CD4-positive, alpha-beta memory T cell (primary cell): ENCODE measurements around the gene KPNA4. TPM values are rescaled to one million over a fixed set of nuclear protein-coding genes. Genes with fewer than 3 reads are reported as not detected.

ENCODE experiments used
- CTCF ChIA-PET: fragments of 350-600 bp; sonication (Branson Sonifier 250); formaldehyde crosslinking; loops from one replicate; lab custom pipeline; 2021; ENCODE audit warnings: inconsistent platforms; ENCODE audit not compliant: partially characterized antibody; lab: Charles Lee
- POLR2A ChIA-PET: fragments of 350-600 bp; sonication (Branson Sonifier 250); formaldehyde crosslinking; loops from one replicate; lab custom pipeline; 2021; ENCODE audit not compliant: partially characterized antibody; lab: Charles Lee
- DNase-seq, 5 donors: peaks; one replicate each; pipeline versions ENCODE4 v3.0.0 to v3.0.0-alpha.2; 2020 to 2022; ENCODE audit warnings: mixed read lengths in 1 of 5
- H3K27ac ChIP-seq: one replicate; pipeline ENCODE4 v1.7.0; 2013; ENCODE audit warnings: low read depth, low read length
- H3K27me3 ChIP-seq: 2 replicates; pipeline ENCODE4 v1.7.0; 2013; ENCODE audit warnings: mild to moderate bottlenecking, low read length, moderate library complexity; ENCODE audit not compliant: insufficient read depth
- H3K36me3 ChIP-seq: 2 replicates; pipeline ENCODE4 v1.7.0; 2013; ENCODE audit warnings: mild to moderate bottlenecking, low read length, moderate library complexity; ENCODE audit not compliant: insufficient read depth
- H3K4me1 ChIP-seq: 2 replicates; pipeline ENCODE4 v1.7.0; 2013; ENCODE audit warnings: mild to moderate bottlenecking, low read length, moderate library complexity; ENCODE audit not compliant: insufficient read depth
- H3K4me3 ChIP-seq, 2 donors: one replicate each; pipeline ENCODE4 v1.7.0; 2013; ENCODE audit warnings: low read length in 2 of 2, mild to moderate bottlenecking in 1 of 2
- H3K9me3 ChIP-seq, 2 donors: one replicate each; pipeline ENCODE4 v1.7.0; 2013; ENCODE audit warnings: low read length in 2 of 2, control low read depth in 1 of 2; ENCODE audit not compliant: control insufficient read depth in 1 of 2
- H3K27ac Mint-ChIP-seq, 7 donors: one replicate each; pipeline ENCODE4 v1.8.0; 2020 to 2021; ENCODE audit warnings: mixed read lengths in 7 of 7, mild to moderate bottlenecking in 6 of 7, inconsistent platforms in 3 of 7, moderate library complexity in 3 of 7
- H3K27me3 Mint-ChIP-seq, 2 donors: one replicate each; pipeline ENCODE4 v1.8.0; 2020 to 2021; ENCODE audit warnings: mixed read lengths in 2 of 2
- H3K36me3 Mint-ChIP-seq, 2 donors: one replicate each; pipeline ENCODE4 v1.8.0; 2020 to 2021; ENCODE audit warnings: mixed read lengths in 2 of 2, inconsistent platforms in 1 of 2, mild to moderate bottlenecking in 1 of 2
- H3K4me1 Mint-ChIP-seq, 4 donors: one replicate each; pipeline ENCODE4 v1.8.0; 2020 to 2021; ENCODE audit warnings: mixed read lengths in 4 of 4, mild to moderate bottlenecking in 1 of 4
- H3K4me3 Mint-ChIP-seq, 8 donors: one replicate each; pipeline ENCODE4 v1.8.0; 2020 to 2021; ENCODE audit warnings: mixed read lengths in 8 of 8, mild to moderate bottlenecking in 7 of 8, moderate library complexity in 6 of 8, inconsistent platforms in 3 of 8
- H3K9me3 Mint-ChIP-seq, 8 donors: one replicate each; pipeline ENCODE4 v1.8.0; 2020 to 2021; ENCODE audit warnings: mixed read lengths in 8 of 8, mild to moderate bottlenecking in 5 of 8, inconsistent platforms in 3 of 8, moderate library complexity in 1 of 8
- intact Hi-C: fragments of 100-400 bp; cut with micrococcal nuclease; formaldehyde crosslinking; loops from one replicate; pipeline ENCODE4 v1.15.1; 2023
- polyA plus RNA-seq, 2 donors: library from polyadenylated mRNA; unstranded; fragments of 300-500 nt; fragmentation: Illumina TruSeq; gene quantifications; one replicate each; pipeline ENCODE4 v1.2.3, GENCODE V29; 2021
- total RNA-seq, 2 experiments: library from RNA; stranded (reverse); gene quantifications; one replicate each; pipeline ENCODE4 v1.2.3, GENCODE V29; 2021

The KPNA4 gene
- total and polyA plus RNA-seq, 4 experiments from 2014 or later: 8.9 to 50.1 (median 28.3) TPM

DNA sequence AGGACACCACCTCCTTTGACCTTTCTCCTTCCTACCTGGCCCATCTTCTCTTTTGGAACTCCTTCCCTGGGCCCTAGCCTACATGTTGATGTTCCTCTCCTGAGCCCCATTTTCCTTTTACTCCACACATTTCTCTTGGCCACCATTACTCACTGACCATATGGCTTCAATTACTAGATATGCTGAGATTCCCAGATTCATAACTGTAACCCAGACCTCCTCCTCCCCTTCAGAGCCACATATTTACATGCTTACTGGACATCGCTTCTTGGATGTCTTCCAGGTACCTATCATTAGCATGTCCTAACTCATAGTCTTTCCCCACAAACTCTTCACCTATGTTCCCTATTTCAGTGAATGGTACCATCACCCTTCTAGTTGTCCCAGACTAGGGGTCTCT lies 91.4 kb downstream of the KPNA4 start:
- intact Hi-C loops: no loop called here
- no peak overlapping the region for H3K27ac ChIP-seq
- POLR2A ChIA-PET: no interaction called here

DNA sequence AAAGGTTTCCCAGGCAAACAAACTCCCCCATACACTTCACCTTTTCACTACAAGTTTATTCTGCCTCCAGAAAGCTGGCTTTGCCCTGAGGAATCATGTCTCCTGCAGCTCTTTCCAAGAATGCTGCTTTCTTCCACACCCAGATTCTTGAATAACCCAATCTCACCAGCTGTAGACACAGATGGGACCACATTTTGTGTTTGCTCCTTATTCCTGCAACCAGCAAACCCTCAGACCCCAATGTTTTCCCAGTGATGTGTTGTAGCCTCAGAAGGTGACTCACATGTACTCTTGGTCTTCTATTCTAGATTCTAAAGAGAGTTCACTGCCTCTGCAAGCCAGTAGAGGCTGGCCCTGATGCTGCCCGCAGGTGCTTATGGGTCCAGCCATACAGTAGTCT lies 92.2 kb downstream of the KPNA4 start:
- no peaks in the 10 kb centered on the region for H3K4me1 Mint-ChIP-seq

More for the DNA sequence above, 91.4 kb downstream of the KPNA4 start:
- Mint-ChIP-seq H3K4me3 (no peak overlapping the region), H3K4me1 (no peaks in the 10 kb centered on the region), H3K9me3 (peaks cover 5 to 26% (median 17%) of the 10 kb centered on the region in 8 donors), H3K27ac (no peak overlapping the region), H3K36me3 (peaks cover 3 to 10% of the 10 kb centered on the region in 2 donors), H3K27me3 (peaks cover 9 to 16% of the 10 kb centered on the region in 2 donors)
- Histone ChIP-seq H3K27me3 (no peaks in the 10 kb centered on the region), H3K9me3 (no peaks in the 10 kb centered on the region), H3K4me3 (no peak overlapping the region), H3K36me3 (no peaks in the 10 kb centered on the region), H3K4me1 (no peaks in the 10 kb centered on the region)
- CTCF ChIA-PET: no interaction called here
- no peak for DNase-seq

DNA sequence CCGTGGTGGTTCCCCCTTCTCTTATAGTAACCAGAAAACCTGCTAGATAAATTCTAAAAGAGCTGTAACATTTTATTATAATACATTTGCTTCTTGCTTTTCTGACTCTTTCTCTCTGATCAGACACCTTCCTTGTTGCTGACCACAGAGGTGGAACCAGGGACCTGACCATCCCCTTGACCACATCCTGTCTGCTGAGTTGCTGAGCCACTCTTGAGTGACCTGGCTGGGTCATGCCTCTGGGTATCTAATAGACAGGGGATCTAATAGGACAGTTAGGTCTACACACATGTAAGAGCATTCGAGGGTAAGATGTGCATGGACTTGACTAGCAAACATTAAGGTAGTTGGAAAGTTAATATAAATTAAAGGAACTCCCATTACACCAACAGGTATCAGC lies 93.0 kb downstream of the KPNA4 start:
- DNase-seq: no peak
- H3K27ac Mint-ChIP-seq: no peak overlapping the region
- Histone ChIP-seq H3K27ac (no peak overlapping the region), H3K27me3 (no peaks in the 10 kb centered on the region), H3K9me3 (no peaks in the 10 kb centered on the region), H3K36me3 (no peaks in the 10 kb centered on the region), H3K4me1 (no peaks in the 10 kb centered on the region), H3K4me3 (no peak overlapping the region)
- H3K36me3 Mint-ChIP-seq: peaks cover 2 to 13% of the 10 kb centered on the region in 2 donors
- peaks cover 13 to 17% of the 10 kb centered on the region in 2 donors for H3K27me3 Mint-ChIP-seq
- no peak overlapping the region for H3K4me3 Mint-ChIP-seq
- H3K4me1 Mint-ChIP-seq: no peaks in the 10 kb centered on the region
- ChIA-PET POLR2A (no interaction called here), CTCF (no interaction called here)
- intact Hi-C loops: no loop called here
- peaks cover 5 to 28% (median 17%) of the 10 kb centered on the region in 8 donors for H3K9me3 Mint-ChIP-seq

More for the DNA sequence above, 92.2 kb downstream of the KPNA4 start:
- H3K9me3 ChIP-seq: no peaks in the 10 kb centered on the region
- no peak for DNase-seq
- Mint-ChIP-seq H3K27me3 (peaks cover 13 to 19% of the 10 kb centered on the region in 2 donors), H3K27ac (no peak overlapping the region), H3K36me3 (peaks cover 2 to 13% of the 10 kb centered on the region in 2 donors), H3K4me3 (no peak overlapping the region), H3K9me3 (peaks cover 5 to 28% (median 17%) of the 10 kb centered on the region in 8 donors)
- ChIA-PET CTCF (no interaction called here), POLR2A (no interaction called here)
- intact Hi-C loops: no loop called here
- H3K27ac ChIP-seq: no peak overlapping the region
- no peaks in the 10 kb centered on the region for H3K36me3 ChIP-seq
- H3K4me3 ChIP-seq: no peak overlapping the region
- H3K4me1 ChIP-seq: no peaks in the 10 kb centered on the region
- H3K27me3 ChIP-seq: no peaks in the 10 kb centered on the region

DNA sequence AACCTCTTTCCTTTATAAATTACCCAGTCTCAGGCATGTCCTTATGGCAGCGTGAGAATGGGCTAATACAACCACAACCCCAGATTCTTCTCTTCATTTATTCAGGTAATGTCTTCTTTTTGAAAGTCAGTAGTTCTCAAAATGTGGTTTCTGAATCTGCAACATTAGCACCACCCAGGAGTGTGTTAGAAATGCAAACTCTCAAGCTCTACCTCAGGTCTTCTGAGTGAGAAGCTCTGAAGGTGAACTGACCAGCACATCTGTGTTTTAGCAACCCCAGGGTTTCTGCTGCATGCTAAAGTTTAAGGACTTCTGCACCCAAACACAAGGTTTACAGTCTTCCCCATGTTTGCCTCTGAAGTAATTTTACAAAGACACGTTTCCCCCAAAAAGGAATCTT lies 93.5 kb downstream of the KPNA4 start:
- Mint-ChIP-seq H3K9me3 (peaks cover 5 to 28% (median 17%) of the 10 kb centered on the region in 8 donors), H3K4me3 (no peak overlapping the region), H3K27me3 (peaks cover 12 to 20% of the 10 kb centered on the region in 2 donors), H3K27ac (no peak overlapping the region), H3K36me3 (peaks cover 2 to 13% of the 10 kb centered on the region in 2 donors), H3K4me1 (no peaks in the 10 kb centered on the region)
- no peak for DNase-seq
- no peaks in the 10 kb centered on the region for H3K9me3 ChIP-seq
- intact Hi-C loops: no loop called here
- no peak overlapping the region for H3K4me3 ChIP-seq
- CTCF ChIA-PET: no interaction called here
- H3K27ac ChIP-seq: no peak overlapping the region
- H3K36me3 ChIP-seq: no peaks in the 10 kb centered on the region
- H3K4me1 ChIP-seq: no peaks in the 10 kb centered on the region
- no peaks in the 10 kb centered on the region for H3K27me3 ChIP-seq
- POLR2A ChIA-PET: no interaction called here

DNA sequence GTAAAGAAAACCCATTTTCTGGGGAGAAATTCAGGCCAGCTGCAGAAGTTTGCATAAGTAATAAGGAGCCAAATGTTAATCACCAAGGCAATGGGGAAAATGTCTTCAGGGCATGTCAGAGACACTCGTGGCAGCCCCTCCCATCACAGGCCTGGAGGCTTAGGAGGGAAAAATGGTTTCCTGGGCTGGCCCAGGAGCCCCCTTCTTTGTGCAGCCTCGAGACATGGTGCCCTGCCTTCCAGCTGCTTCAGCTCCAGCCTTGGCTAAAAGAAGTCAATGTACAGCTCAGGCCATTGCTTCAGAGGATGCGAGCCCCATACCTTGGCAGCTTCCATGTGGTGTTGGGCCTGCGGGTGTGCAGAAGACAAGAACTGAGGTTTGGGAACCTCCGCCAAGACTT lies 95.2 kb downstream of the KPNA4 start:
- Mint-ChIP-seq H3K27me3 (peaks cover 12 to 21% of the 10 kb centered on the region in 2 donors), H3K9me3 (peaks cover 5 to 28% (median 17%) of the 10 kb centered on the region in 8 donors), H3K27ac (no peak overlapping the region), H3K4me1 (no peaks in the 10 kb centered on the region), H3K4me3 (no peak overlapping the region), H3K36me3 (peaks cover 2 to 13% of the 10 kb centered on the region in 2 donors)
- Histone ChIP-seq H3K4me3 (no peak overlapping the region), H3K27me3 (no peaks in the 10 kb centered on the region), H3K36me3 (no peaks in the 10 kb centered on the region), H3K4me1 (no peaks in the 10 kb centered on the region), H3K9me3 (no peaks in the 10 kb centered on the region), H3K27ac (no peak overlapping the region)
- intact Hi-C loops: no loop called here
- ChIA-PET POLR2A (no interaction called here), CTCF (no interaction called here)
- no peak for DNase-seq

DNA sequence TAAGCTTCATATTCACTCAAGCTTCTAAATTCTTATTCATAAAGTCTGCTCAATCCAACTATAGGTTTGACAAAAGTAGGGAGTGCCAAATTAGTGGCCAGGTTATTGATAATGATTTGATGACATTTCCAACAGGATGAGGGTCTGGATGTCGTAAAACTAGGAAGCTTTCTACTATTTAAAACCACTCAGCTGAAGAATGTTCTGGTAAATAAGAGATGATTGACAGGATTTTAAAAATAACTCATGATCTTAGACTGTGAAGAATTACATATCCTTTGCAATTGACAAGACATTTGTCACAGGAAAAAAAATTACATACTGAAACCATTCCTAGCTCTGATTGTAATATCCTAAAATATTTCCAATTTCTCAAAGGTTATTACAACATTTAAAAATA lies 100.4 kb downstream of the KPNA4 start:
- peaks cover 3 to 13% (median 8%) of the 10 kb centered on the region in 8 donors for H3K9me3 Mint-ChIP-seq
- ChIA-PET CTCF (interaction anchor here (0.6 to 0.8 kb wide), 2 partner anchors 21 to 42 kb away, joined by 3 read pairs; no protein-coding TSS in a partner anchor), POLR2A (no interaction called here)
- no peaks in the 10 kb centered on the region for H3K36me3 ChIP-seq
- no peaks in the 10 kb centered on the region for H3K4me1 ChIP-seq
- intact Hi-C loops: no loop called here
- H3K4me3 Mint-ChIP-seq: no peak overlapping the region
- no peak for DNase-seq
- H3K4me3 ChIP-seq: no peak overlapping the region
- no peaks in the 10 kb centered on the region for H3K4me1 Mint-ChIP-seq
- no peak overlapping the region for H3K27ac ChIP-seq
- H3K9me3 ChIP-seq: no peaks in the 10 kb centered on the region
- H3K27ac Mint-ChIP-seq: no peak overlapping the region
- H3K27me3 ChIP-seq: no peaks in the 10 kb centered on the region
- peaks cover 2 to 13% of the 10 kb centered on the region in 2 donors for H3K36me3 Mint-ChIP-seq
- peaks cover 21 to 25% of the 10 kb centered on the region in 2 donors for H3K27me3 Mint-ChIP-seq

DNA sequence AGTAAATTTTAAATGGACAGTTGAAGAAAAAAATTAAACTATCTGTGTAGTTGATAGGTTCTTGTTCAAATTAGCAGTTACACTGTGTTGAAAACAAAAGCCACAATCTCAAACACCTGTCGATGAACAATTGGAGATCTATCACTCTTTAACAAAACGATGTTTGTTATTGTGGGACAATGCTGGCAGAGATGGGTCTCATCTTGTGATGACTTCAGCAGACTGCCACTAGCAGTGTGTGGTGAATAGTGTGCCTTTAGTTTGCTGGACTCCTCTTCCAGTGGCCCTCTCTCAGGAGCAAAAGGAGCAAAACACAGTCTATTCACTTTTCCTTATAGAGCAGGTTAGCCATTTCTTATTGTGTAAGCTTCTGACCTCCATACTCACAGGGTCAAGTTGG lies 101.0 kb downstream of the KPNA4 start:
- Mint-ChIP-seq H3K4me3 (no peak overlapping the region), H3K27me3 (peaks cover 17 to 20% of the 10 kb centered on the region in 2 donors), H3K27ac (no peak overlapping the region), H3K9me3 (peaks cover 0 to 7% (median 2%) of the 10 kb centered on the region in 8 donors), H3K4me1 (no peaks in the 10 kb centered on the region), H3K36me3 (peaks cover 0 to 6% of the 10 kb centered on the region in 2 donors)
- DNase-seq: no peak
- ChIA-PET CTCF (interaction anchor here (0.6 kb wide), 1 partner anchor 43 kb away, joined by 3 read pairs; no protein-coding TSS in a partner anchor), POLR2A (no interaction called here)
- intact Hi-C loops: no loop called here
- Histone ChIP-seq H3K36me3 (no peaks in the 10 kb centered on the region), H3K4me3 (no peak overlapping the region), H3K9me3 (no peaks in the 10 kb centered on the region), H3K4me1 (no peaks in the 10 kb centered on the region), H3K27ac (no peak overlapping the region), H3K27me3 (no peaks in the 10 kb centered on the region)
